IgD-negative memory B cell (primary cell): Measurements from ENCODE around the gene SHISAL1. TPM values are rescaled to one million over a fixed set of nuclear protein-coding genes. Genes with fewer than 3 reads are reported as not detected.

Experiments
- H3K27ac Mint-ChIP-seq, 3 donors: one replicate each; pipeline ENCODE4 v1.8.0; 2020 to 2022; ENCODE audit warnings: mild to moderate bottlenecking in 3 of 3, mixed read lengths in 3 of 3, moderate library complexity in 1 of 3
- H3K27me3 Mint-ChIP-seq: one replicate; pipeline ENCODE4 v1.8.0; 2021; ENCODE audit warnings: mixed read lengths
- H3K36me3 Mint-ChIP-seq: one replicate; pipeline ENCODE4 v1.8.0; 2020; ENCODE audit warnings: mild to moderate bottlenecking, mixed read lengths
- H3K4me1 Mint-ChIP-seq, 3 donors: one replicate each; pipeline ENCODE4 v1.8.0; 2020 to 2022; ENCODE audit warnings: mixed read lengths in 3 of 3, mild to moderate bottlenecking in 1 of 3
- H3K4me3 Mint-ChIP-seq, 4 donors: one replicate each; pipeline ENCODE4 v1.8.0; 2020 to 2022; ENCODE audit warnings: mild to moderate bottlenecking in 4 of 4, mixed read lengths in 4 of 4, moderate library complexity in 3 of 4
- H3K9me3 Mint-ChIP-seq, 3 donors: one replicate each; pipeline ENCODE4 v1.8.0; 2020 to 2021; ENCODE audit warnings: mixed read lengths in 3 of 3, mild to moderate bottlenecking in 1 of 3
- polyA plus RNA-seq: library from polyadenylated mRNA; unstranded; fragments of 300-500 nt; fragmentation: Illumina TruSeq; gene quantifications from one replicate; pipeline ENCODE4 v1.2.3, GENCODE V29; 2021

SHISAL1 gene
- polyA plus RNA-seq, 1 donor from 2014 or later = not detected

GRCh38 chr22:44261861-44262595 lies 50.7 kb downstream of the SHISAL1 start:
- peak overlapping the region in 1 of 4 donors; percentile 5 for H3K4me3 Mint-ChIP-seq
- peaks cover 21% of the 10 kb centered on the region for H3K27me3 Mint-ChIP-seq
- peaks cover 0 to 1% (median 0%) of the 10 kb centered on the region in 3 donors for H3K4me1 Mint-ChIP-seq
- no peaks in the 10 kb centered on the region for H3K9me3 Mint-ChIP-seq
- H3K27ac Mint-ChIP-seq = no peak overlapping the region
- H3K36me3 Mint-ChIP-seq = no peaks in the 10 kb centered on the region

- H3K4me3 Mint-ChIP-seq = no peak overlapping the region
- H3K4me1 Mint-ChIP-seq = peaks cover 0 to 1% (median 0%) of the 10 kb centered on the region in 3 donors
- H3K9me3 Mint-ChIP-seq = no peaks in the 10 kb centered on the region
- H3K36me3 Mint-ChIP-seq = no peaks in the 10 kb centered on the region
- H3K27me3 Mint-ChIP-seq = peaks cover 23% of the 10 kb centered on the region
- H3K27ac Mint-ChIP-seq = no peak overlapping the region
Observed at GRCh38 chr22:44261164-44261860, 51.4 kb downstream of the SHISAL1 start.

- Mint-ChIP-seq H3K27me3 (peaks cover 25% of the 10 kb centered on the region), H3K4me1 (peaks cover 0 to 1% (median 0%) of the 10 kb centered on the region in 3 donors), H3K27ac (no peak overlapping the region), H3K4me3 (no peak overlapping the region), H3K36me3 (no peaks in the 10 kb centered on the region), H3K9me3 (no peaks in the 10 kb centered on the region)
Observed at GRCh38 chr22:44260216-44261035, 52.3 kb downstream of the SHISAL1 start.

GRCh38 chr22:44259366-44260215 lies 53.2 kb downstream of the SHISAL1 start:
- peaks cover 29% of the 10 kb centered on the region for H3K27me3 Mint-ChIP-seq
- no peak overlapping the region for H3K4me3 Mint-ChIP-seq
- H3K9me3 Mint-ChIP-seq = no peaks in the 10 kb centered on the region
- no peaks in the 10 kb centered on the region for H3K36me3 Mint-ChIP-seq
- H3K4me1 Mint-ChIP-seq = peaks cover 0 to 1% (median 0%) of the 10 kb centered on the region in 3 donors
- H3K27ac Mint-ChIP-seq = no peak overlapping the region

- H3K9me3 Mint-ChIP-seq = no peaks in the 10 kb centered on the region
- peaks cover 4% of the 10 kb centered on the region for H3K36me3 Mint-ChIP-seq
- no peak overlapping the region for H3K4me3 Mint-ChIP-seq
- peaks cover 29% of the 10 kb centered on the region for H3K27me3 Mint-ChIP-seq
- H3K27ac Mint-ChIP-seq = no peak overlapping the region
- peaks cover 0 to 1% (median 0%) of the 10 kb centered on the region in 3 donors for H3K4me1 Mint-ChIP-seq
Observed at GRCh38 chr22:44256556-44257485, 55.9 kb downstream of the SHISAL1 start.

GRCh38 chr22:44256085-44256484 lies 56.7 kb downstream of the SHISAL1 start:
- H3K4me3 Mint-ChIP-seq = no peak overlapping the region
- no peaks in the 10 kb centered on the region for H3K9me3 Mint-ChIP-seq
- H3K36me3 Mint-ChIP-seq = peaks cover 4% of the 10 kb centered on the region
- peaks cover 0 to 1% (median 0%) of the 10 kb centered on the region in 3 donors for H3K4me1 Mint-ChIP-seq
- peaks cover 29% of the 10 kb centered on the region for H3K27me3 Mint-ChIP-seq
- H3K27ac Mint-ChIP-seq = no peak overlapping the region

- Mint-ChIP-seq H3K36me3 (peaks cover 4% of the 10 kb centered on the region), H3K4me1 (peaks cover 0 to 1% (median 0%) of the 10 kb centered on the region in 3 donors), H3K27ac (no peak overlapping the region), H3K27me3 (peaks cover 27% of the 10 kb centered on the region), H3K4me3 (no peak overlapping the region), H3K9me3 (peaks cover 0 to 9% (median 0%) of the 10 kb centered on the region in 3 donors)
Observed at GRCh38 chr22:44254811-44255210, 57.9 kb downstream of the SHISAL1 start.

- H3K27me3 Mint-ChIP-seq = peaks cover 8% of the 10 kb centered on the region
Observed at GRCh38 chr22:44249376-44250147, 63.2 kb downstream of the SHISAL1 start.

GRCh38 chr22:44248926-44249325 lies 63.8 kb downstream of the SHISAL1 start:
- H3K36me3 Mint-ChIP-seq = peaks cover 5% of the 10 kb centered on the region
- H3K4me3 Mint-ChIP-seq = no peak overlapping the region
- peaks cover 12% of the 10 kb centered on the region for H3K27me3 Mint-ChIP-seq
- peaks cover 0 to 12% (median 0%) of the 10 kb centered on the region in 3 donors for H3K9me3 Mint-ChIP-seq
- H3K4me1 Mint-ChIP-seq = no peaks in the 10 kb centered on the region
- H3K27ac Mint-ChIP-seq = no peak overlapping the region

More at GRCh38 chr22:44249376-44250147, 63.2 kb downstream of the SHISAL1 start:
- Mint-ChIP-seq H3K4me3 (no peak overlapping the region), H3K4me1 (no peaks in the 10 kb centered on the region), H3K27ac (no peak overlapping the region), H3K9me3 (peaks cover 0 to 12% (median 0%) of the 10 kb centered on the region in 3 donors), H3K36me3 (peaks cover 7% of the 10 kb centered on the region)

- H3K27me3 Mint-ChIP-seq = peaks cover 16% of the 10 kb centered on the region
Observed at GRCh38 chr22:44247923-44248892, 64.5 kb downstream of the SHISAL1 start.

GRCh38 chr22:44247346-44247745 lies 65.4 kb downstream of the SHISAL1 start:
- Mint-ChIP-seq H3K36me3 (peaks cover 4% of the 10 kb centered on the region), H3K4me1 (no peaks in the 10 kb centered on the region), H3K27me3 (peaks cover 15% of the 10 kb centered on the region), H3K27ac (no peak overlapping the region), H3K9me3 (peaks cover 0 to 12% (median 0%) of the 10 kb centered on the region in 3 donors), H3K4me3 (no peak overlapping the region)

More at GRCh38 chr22:44247923-44248892, 64.5 kb downstream of the SHISAL1 start:
- peaks cover 0 to 12% (median 0%) of the 10 kb centered on the region in 3 donors for H3K9me3 Mint-ChIP-seq
- H3K27ac Mint-ChIP-seq = no peak overlapping the region
- H3K36me3 Mint-ChIP-seq = peaks cover 5% of the 10 kb centered on the region
- no peak overlapping the region for H3K4me3 Mint-ChIP-seq
- H3K4me1 Mint-ChIP-seq = no peaks in the 10 kb centered on the region
